ENCODE measurements around the gene HOXB5.

The HOXB5 gene

GRCh38 chr17:48627623-48628521 is 34.3 kb upstream of the HOXB5 start:
- no peak for TF ChIP-seq CTCF (IDR thresholded peaks at IDR 0.05; ENCODE audit: low read depth, low read length, missing control alignments)
- no peak for DNase-seq (ENCODE audit: extremely low read depth, low read depth)
- no peak overlapping the region for H3K4me3 ChIP-seq (replicated peaks; ENCODE audit: low read depth, low read length)

GRCh38 chr17:48627118-48627597 is 33.6 kb upstream of the HOXB5 start:
- no peak overlapping the region for H3K4me3 ChIP-seq (replicated peaks; ENCODE audit: low read depth, low read length)
- no peak for TF ChIP-seq CTCF (IDR thresholded peaks at IDR 0.05; ENCODE audit: low read depth, low read length, missing control alignments)
- DNase-seq (ENCODE audit: extremely low read depth, low read depth), result no peak

GRCh38 chr17:48626245-48627117 is 32.9 kb upstream of the HOXB5 start, which contains the start of gene HOXB9:
HOXB9 (minus strand) TSS chr17:48626358; CDS start chr17:48626269, 89 bp downstream.
- H3K4me3 ChIP-seq (replicated peaks; ENCODE audit: low read depth, low read length), result no peak within 1 kb of the TSS
- no peak for DNase-seq (ENCODE audit: extremely low read depth, low read depth)
- no peak for TF ChIP-seq CTCF (IDR thresholded peaks at IDR 0.05; ENCODE audit: low read depth, low read length, missing control alignments)

GRCh38 chr17:48625495-48626244 is 32.1 kb upstream of the HOXB5 start:
- no peak for TF ChIP-seq CTCF (IDR thresholded peaks at IDR 0.05; ENCODE audit: low read depth, low read length, missing control alignments)
- H3K4me3 ChIP-seq (replicated peaks; ENCODE audit: low read depth, low read length), result no peak overlapping the region
- DNase-seq (ENCODE audit: extremely low read depth, low read depth), result no peak

- DNase-seq (ENCODE audit: extremely low read depth, low read depth), result no peak
- TF ChIP-seq CTCF (IDR thresholded peaks at IDR 0.05; ENCODE audit: low read depth, low read length, missing control alignments), result no peak
- no peak overlapping the region for H3K4me3 ChIP-seq (replicated peaks; ENCODE audit: low read depth, low read length)
These were observed 31.2 kb upstream of the HOXB5 start for GRCh38 chr17:48624544-48625494.
